HFF-Myc (cell line): ENCODE measurements around the gene PI4KA.

Experiments
- DNase-seq: peaks from one replicate; pipeline ENCODE4 v3.0.0-alpha.2; 2011; ENCODE audit warnings: low read depth; ENCODE audit errors: extremely low read depth
- H3K4me3 ChIP-seq: replicated peaks from 2 replicates; pipeline ENCODE4 v1.5.1; 2011; ENCODE audit warnings: low read depth, mild to moderate bottlenecking, control low read depth, low read length
- CTCF ChIP-seq: IDR thresholded peaks from 2 replicates; pipeline ENCODE4 v1.5.1; 2012; ENCODE audit warnings: mild to moderate bottlenecking, low read depth, low read length, control low read depth; ENCODE audit errors: missing control alignments

The PI4KA gene

GRCh38 chr22:20799449-20799848 lies 59.2 kb downstream of the PI4KA start:
- TF ChIP-seq CTCF: no peak
- DNase-seq: no peak

DNA sequence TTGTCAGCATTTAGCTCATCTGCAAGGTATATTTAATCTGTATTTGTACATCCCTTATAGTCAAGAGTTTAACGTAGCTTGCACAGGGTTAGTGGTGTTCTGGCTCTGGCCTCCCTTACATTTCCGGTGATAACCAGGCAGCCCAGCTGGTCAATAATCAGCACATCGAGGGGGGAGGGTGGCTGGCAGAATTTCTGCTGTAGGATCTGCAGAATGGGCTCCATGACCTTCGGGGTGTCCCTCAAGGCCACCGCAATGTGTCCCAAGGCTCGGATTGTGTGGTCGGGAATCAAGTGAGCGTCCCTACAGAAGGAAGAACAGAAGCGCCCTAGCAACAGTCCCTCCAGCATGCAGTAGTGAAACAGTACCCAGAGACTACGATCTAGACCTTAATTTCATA lies 59.6 kb downstream of the PI4KA start:
- no peak for TF ChIP-seq CTCF
- no peak for DNase-seq
- H3K4me3 ChIP-seq: no peak overlapping the region

More at GRCh38 chr22:20799449-20799848, 59.2 kb downstream of the PI4KA start:
- no peak overlapping the region for H3K4me3 ChIP-seq

DNA sequence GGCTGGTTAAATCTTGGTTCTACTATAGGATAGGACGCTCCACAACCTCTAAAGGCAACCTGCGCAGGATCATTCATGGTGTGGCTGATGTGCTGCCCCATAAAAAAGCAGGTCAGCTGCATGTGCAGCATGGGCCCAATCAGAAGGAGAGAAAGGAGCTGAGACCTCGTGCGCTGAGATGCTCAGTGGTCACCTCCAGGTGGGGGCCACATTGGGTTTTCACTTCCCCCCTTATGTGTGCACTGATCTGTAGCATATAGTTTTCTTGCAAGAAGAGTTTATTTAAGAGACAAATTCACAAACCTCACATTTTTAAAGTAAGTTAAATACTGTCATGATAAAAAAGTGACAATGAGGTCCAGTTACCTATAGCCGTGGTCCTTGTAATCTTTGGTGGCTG lies 60.4 kb downstream of the PI4KA start:
- no peak for TF ChIP-seq CTCF
- DNase-seq: no peak

DNA sequence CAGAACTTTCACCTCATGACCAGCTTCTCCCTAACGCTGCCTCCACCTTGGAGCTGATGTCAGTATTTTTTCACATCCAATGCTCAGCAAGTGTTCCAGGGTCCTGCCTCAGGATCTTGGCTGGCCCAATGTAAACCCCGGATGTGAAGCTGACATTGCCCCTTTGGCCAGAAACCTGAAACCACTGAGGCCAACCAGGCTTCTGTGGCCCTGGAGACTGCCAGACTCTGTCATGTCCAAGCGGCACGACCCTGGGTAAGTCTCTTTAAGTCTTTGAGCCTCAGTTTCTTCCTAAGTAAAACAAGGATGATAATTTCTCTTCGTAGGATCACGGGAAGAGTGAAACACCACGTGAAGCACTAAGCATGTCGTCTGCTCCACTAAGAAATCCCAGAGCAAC lies 61.9 kb downstream of the PI4KA start:
- no peak for TF ChIP-seq CTCF
- H3K4me3 ChIP-seq: no peak overlapping the region

More for the DNA sequence above, 60.4 kb downstream of the PI4KA start:
- H3K4me3 ChIP-seq: no peak overlapping the region

DNA sequence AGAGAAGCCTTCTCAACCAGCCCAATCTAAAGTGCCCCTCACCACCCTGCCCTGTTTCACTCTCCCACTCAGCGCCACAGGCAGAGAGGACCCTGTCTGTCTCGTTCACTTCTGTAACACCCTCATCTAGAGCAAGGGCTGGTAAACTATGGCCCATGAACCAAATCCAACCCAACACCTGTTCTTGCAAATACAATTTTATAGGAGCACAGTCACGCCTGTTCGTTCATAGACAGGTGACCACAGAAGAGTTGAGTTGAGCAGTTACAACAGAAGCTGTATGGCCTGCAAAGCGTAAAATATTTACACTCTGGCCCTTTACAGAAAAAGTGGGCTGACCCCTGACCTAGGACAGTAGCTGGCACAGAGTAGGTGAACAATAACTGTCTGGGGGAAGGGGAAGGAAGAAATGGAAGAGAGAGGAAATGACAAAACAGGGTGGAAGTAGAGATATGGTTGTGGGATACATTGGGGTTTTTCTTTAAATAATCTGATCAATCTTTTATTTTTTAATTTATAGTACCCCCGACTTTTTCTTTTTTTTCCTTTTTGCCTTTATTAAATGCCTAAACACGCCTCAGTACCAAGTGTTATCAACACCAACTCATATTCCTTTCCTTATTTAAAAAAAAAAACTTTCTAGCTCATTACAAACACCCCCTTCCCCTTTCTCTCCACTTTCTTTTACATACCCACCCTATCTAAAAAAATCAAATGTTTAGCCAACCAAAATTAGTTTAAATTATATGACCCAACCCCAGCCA lies 63.8 kb downstream of the PI4KA start:
- no peak for DNase-seq
- no peak overlapping the region for H3K4me3 ChIP-seq
- TF ChIP-seq CTCF: no peak

More for the DNA sequence above, 61.9 kb downstream of the PI4KA start:
- no peak for DNase-seq

DNA sequence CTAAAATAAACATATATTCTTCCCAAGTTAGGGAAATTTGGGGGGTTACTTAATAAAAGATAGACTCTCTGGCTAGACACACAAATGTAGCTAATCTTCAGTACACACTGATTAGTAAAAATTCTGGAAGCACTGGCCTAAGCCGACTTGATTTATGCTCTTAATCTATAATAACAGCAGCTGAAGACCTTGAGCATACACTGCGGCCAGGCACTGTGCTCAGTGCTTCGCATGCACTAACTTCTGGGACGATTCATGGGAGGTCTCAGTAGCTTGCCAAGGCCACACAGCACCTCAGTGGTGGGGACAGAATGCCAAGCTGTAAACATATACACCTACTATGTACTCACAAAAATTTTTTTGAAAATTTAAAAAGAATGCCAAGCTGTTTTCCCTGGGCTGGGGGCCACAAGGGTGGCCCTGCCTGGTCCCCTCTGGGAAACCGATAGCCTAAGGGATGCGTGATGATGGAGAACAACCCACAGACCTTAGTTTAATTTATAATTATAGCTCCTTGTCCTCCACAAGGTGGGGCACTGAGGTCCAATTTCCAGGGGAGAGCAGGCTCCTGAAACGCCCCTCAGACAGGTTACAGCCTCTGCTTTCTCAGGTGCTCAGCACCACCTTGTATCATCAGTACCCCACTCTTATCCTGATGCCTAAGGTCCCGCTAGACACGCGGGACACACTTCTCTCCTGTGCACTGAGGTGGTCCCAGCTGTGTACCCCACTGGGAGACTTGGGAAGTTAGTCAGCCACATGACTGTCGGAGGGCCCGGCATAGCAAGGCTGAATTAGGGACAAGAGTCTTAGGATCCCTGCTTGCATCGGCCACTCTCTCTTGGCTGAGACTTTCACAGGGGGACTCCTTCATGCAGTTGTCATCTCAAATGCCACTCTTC lies 64.6 kb downstream of the PI4KA start:
- no peak for DNase-seq
- no peak for TF ChIP-seq CTCF
- no peak overlapping the region for H3K4me3 ChIP-seq
